ENCODE data around the gene CELF4.

DNA sequence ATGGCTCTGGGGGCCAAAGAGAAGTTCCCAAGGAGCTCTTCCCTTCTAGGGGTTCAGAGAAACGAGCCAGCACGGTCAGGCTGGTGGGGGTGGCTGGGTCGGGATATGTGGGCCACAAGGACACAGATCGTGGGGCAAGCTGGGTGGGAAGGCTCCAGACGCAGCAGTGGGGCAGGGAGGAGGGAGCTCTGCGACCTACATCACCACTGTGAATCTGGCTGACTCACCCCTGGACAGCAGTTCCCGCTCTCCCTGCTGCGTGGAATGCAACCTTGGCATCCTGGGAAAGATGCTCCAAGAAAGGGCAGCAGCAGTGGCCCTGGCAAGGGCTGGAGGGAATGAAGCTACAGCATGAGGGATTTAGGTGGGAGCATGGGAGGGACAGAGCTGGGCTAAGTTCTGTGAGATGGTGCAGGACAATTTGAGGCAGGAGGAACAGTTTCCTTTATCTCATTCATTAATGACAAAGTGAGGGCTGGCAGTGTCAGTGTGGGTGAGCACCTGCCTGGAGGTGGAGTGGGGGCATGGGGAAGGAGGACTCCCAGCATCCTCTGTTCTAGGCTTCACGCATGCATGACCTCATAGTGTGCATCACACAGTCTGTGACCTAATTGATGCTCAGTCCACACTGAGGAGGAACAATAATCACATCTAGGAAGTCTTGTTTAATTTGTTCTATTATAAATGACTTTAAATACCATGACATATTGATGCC is 25.0 kb downstream of the CELF4 start:
- TF ChIP-seq CTCF (IDR thresholded peaks at IDR 0.05) (no peak), EP300 (IDR thresholded peaks at IDR 0.05) (no peak), POLR2A (IDR thresholded peaks at IDR 0.05) (no peak)
